Embryonic facial prominence (tissue), 1 donor: Measurements from ENCODE around the gene CIAO3.
"Not testable (repeated sequence)": the region's sequence is repeated elsewhere in the genome, so short reads cannot be mapped to it uniquely, and the experiment has no call there.

Experiments
- DNase-seq: peaks from one replicate; pipeline ENCODE4 v3.0.0-alpha.2; 2016; ENCODE audit errors: extremely low spot score

Gene CIAO3

DNA sequence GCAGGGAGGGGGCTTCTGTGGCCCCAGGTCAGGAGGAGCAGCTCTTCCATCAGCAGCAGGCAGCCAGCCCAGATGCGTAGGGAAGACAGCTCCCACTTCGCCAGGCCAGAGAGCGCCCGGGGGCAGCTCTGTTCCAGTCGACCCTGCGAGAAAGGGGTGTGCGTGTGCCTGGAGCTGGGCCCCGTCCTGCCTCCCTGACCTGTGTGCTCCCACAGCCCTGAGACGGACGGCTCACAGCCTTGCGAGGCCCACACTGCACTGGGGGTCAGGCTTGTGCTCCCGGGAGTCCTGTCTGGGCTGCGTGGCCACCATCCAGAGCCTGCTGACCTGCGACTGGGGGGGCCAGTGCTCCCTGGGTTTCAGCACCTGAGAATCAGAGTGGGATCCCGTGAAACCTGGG lies 19.3 kb upstream of the CIAO3 start:
- DNase-seq = no peak

DNA sequence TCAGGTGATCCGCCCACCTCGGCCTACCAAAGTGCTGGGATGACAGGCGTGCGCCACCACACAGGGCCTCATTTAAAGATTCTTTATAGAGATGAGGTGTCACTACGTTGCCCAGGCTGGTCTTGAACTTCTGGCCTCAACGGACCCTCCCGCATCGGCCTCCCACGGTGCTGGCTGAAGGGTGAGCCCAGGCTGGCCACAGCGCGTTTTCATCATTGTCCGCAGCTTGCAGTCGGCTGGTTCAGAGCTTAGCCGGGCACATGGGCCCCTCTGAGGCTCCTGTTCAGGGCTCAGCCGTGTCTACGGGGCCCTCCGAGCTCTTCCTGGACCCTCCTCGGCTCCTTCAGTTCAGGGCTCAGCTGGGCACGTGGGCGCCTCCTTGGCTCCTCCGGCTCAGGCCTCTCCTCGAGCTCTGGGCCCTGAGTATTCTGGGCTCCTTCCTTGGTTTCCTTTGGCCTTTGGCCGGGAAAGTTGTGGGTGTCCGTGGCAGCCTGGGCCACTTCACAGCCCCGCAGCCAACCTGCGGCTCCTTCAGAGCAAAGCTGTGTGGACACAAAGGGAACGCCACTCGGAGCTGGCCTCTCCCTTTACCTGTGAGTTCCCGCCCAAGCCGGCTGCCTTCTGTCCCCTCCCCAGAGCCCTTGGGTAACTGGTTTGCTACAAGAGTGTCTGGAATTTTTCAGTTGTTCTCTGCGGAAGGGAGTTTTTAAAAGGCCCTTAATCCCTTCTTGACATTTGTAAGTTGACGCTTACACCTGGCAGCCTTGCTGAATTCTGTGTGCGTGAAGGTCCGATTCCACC lies 18.5 kb upstream of the CIAO3 start:
- DNase-seq = no peak

DNA sequence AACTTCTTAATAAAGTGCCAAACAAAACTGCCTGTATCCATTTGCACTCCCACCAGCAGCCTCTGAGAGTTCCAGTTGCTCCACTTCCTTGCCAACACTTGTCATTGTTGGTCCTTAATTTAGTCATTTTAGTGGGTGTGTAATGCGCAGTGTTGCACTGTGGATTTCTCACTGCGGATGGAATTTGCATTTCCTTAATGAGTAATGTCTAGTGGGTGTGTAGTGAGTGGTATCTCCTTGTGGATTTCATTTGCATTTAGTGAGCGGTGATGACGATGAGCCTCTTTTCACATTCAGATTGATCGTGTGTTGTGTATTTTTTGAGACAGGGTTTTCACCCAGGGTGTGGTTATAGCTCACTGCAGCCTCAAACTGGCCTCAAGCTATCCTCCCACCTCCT lies 15.6 kb upstream of the CIAO3 start:
- no peak for DNase-seq

DNA sequence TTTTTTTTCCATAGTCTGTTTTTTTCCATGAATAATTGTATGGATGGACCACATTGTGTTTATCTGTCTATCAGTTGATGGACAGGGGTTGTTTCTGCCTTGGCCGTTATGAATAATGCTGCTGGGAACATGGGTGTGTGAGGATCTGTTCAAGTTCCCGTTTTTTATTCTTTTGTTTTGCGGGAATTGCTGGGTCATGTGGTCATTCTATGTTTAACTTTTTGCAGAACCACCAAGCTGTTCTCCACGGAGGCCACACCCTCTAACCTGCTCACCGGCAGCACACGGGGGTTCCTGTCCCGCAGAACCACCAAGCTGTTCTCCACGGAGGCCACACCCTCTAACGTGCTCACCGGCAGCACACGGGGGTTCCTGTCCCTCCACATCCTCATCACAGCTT lies 13.9 kb upstream of the CIAO3 start:
- no peak for DNase-seq

DNA sequence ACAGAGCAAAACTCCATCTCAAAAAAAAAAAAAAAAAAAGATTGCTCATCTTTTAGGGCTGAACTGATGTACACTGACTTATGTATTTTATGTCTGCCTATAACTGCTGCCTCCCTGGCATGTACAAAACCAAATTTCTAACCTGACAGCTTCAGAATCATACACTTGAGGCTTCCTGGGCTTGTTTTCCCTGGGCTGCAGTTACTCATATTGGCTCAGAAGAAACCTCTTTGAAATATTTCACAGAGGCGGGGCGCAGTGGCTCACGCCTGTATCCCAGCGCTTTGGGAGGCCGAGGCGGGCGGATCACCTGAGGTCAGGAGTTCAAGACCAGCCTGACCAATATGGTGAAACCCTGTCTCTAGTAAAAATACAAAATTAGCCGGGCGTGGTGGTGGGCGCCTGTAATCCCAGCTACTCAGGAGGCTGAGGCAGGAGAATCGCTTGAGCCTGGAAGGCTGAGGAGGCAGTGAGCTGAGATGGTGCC lies 13.4 kb upstream of the CIAO3 start:
- not testable (repeated sequence) for DNase-seq

DNA sequence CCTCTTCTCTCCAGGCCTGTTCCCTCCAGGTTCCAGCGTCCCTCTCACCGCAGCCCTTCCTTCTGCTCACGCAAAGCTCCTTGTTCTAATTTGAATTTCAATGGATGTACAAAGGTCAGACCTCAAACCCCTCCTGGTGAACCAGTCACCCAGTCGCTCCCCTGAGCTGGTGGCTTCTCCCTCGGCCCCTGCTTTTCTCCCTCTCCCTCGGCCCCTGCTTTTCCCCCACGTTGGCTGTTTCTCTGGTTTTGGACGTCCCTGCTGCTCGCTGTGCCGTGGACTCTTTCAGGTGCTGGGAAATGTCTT lies 11.2 kb upstream of the CIAO3 start:
- DNase-seq = no peak

GRCh38 chr16:751152-752006 lies 10.6 kb upstream of the CIAO3 start:
- DNase-seq = no peak

GRCh38 chr16:750485-750884 lies 9.7 kb upstream of the CIAO3 start:
- no peak for DNase-seq

DNA sequence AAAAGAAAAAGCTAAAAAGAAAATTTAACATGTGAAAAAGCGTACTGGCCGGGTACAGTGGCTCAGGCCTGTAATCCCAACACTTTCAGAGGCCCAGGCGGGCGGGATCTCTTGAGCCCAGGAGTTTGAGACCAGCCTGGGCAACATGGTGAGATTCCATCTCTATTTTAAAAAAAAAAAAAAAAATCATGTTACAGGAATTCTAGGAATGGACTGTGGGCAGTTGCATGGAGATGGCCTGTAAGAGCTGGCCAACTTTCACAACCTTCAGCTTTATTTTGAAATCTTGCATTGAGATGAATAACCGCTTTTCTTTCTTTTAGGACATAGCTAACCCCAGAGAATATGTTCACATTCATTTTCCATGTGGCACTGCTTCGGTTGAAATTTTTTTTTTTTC lies 8.2 kb upstream of the CIAO3 start:
- DNase-seq = no peak

- no peak for DNase-seq
Observed at GRCh38 chr16:747978-748746, 7.4 kb upstream of the CIAO3 start.

DNA sequence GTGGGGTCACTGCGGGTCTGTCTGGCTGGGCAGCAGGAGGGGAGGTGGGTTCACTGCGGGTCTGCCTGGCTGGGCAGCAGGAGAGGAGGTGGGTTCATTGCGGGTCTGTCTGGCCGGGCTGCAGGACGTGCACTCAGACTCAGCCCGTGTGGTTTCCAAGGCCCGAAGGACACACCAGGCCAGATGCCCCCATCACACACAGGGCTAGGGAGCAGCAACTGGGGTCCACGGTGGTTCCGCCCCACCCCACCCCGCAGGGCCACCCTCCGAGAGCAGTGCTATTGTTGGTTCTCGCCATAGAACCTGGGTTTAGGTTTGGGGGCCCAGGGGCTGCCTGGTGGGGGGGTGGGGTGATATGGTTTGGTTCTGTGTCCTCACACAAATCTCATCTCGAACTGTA lies 5.8 kb upstream of the CIAO3 start:
- no peak for DNase-seq

DNA sequence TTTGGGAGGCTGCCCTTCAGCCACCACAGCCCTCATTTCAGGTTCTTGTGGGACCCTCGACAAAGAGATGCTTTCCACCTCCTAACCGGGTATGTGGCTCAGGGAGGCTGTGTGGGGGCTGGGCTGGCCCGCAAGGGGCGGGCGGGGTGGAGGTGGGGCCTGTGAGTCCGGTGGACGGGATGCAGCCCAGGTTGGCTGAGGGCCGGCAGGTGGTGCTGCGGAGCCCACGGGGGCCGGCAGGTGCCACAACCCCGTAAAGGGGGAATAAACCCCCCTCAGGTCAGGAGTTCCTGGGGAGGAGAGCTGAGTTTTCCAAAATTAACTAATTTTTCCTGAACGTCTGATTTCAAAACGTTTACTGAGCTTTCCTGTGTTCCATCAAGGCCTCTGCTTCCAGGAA lies 4.9 kb upstream of the CIAO3 start:
- DNase-seq = no peak

DNA sequence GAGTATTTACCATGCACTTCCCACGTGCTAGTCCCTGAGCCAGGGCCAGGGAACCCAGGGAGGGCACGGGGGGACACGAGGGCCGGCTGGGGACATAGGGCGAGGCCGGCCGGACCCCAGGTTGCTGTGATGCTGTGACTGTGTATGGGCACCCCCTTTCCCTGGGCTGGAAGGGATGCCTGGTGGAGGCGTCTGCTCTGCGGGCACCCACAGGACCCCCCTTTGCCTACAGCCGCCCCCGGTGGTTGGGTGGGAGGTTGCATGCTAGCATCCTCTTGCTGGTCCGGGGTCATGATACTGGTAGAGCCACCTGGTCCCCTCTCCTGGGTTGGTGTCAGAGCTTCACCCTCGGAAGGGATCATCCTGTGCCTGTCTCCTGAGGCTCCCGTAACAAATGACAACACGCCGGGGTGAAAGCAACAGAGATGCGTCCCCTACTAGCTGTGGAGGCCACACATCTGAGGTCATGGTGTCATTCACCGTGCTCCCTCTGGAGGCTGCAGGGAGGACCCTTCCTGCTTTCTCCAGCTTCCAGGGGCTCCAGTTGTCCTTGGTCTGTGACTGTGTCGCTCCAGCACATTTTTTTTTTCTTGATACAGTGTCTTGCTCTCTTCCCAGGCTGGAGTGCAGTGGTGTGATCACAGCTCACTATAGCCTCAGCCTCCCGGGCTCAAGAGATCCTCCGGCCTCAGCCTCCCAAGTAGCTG lies 3.1 kb upstream of the CIAO3 start:
- DNase-seq = no peak

- not testable (repeated sequence) for DNase-seq
Observed at GRCh38 chr16:742894-743293, 2.1 kb upstream of the CIAO3 start.

DNA sequence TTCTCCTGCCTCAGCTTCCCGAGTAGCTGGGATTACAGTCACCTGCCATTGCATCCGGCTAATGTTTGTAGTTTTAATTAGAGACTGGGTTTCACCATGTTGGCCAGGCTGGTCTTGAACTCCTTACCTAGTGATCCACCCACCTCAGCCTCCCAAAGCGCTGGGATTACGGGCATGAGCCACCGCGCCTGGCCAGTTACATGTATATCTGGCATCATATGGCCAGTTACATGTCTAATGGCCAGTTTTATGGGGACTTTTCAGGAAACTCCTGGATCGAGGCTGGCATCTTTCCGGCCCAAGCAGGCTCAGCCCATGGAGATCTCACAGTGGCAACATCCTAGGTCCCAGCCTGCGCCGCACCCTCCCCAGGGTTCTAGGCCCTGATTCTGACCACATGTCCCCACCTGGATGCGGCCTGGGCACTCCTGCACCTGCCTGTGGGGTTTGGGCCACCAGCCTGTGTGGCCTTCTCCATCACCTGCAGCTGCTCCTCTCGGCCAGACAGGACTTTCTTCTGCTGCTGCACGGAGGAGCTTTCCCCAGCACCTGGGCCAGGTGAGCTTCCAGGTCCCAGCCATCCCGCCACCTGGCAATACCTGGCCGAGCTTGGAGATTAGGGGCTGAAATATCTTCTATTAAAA lies 1.3 kb upstream of the CIAO3 start:
- no peak for DNase-seq

DNA sequence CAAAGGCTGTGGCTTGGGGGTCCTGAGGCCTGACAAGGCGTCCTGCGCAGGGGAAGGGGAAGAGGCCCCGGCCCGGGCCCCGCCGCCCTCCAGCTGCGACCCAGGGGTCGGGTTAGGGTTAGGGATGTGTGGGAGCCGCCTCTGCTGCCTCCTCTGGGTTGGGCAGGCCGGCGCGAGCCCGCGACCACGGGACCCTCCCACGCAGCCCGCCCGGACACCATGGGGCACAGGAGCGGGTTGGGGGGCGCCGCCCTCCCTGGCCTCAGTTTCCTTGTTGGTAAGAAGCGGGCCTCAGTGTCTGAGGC lies 386 bp downstream of the CIAO3 start:
- no peak for DNase-seq

- no peak for DNase-seq
Observed at GRCh38 chr16:739560-740458, 988 bp downstream of the CIAO3 start.

DNA sequence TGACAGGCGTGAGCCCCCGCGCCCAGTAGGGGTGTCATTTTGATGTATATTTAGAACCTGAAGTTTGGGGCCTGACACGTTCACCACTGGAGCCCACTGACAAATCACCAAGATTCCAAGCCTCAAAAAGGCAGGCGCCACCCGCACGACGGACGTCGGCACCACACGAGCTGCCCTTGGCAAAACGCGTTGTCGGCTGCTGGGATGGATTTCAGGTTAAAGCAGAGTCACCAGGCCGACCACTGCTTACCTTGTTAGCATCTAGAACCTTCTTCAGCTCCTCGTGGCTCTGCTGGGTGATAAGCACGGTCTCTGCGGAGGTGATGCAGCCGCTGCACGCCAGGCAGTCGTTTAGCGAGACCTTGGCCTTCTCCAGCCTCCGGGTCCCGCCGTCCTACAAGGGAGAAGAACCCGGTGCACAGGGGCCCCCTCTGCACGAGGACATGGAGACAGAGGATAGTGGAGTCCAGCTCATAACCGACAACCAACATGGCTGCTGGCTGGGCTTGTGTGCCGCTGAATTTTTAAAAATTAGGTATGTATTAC lies 3.8 kb downstream of the CIAO3 start:
- no peak for DNase-seq

GRCh38 chr16:735982-736453 lies 4.8 kb downstream of the CIAO3 start:
- no peak for DNase-seq
